Right lobe of liver (tissue), 6 donors: ENCODE results near the gene CDH13. TPM values are rescaled to one million over a fixed set of nuclear protein-coding genes. Genes with fewer than 3 reads are reported as not detected.

Experiments used
- ATAC-seq, 4 donors: fragments of 200-7000 bp; cut with Tn5 transposase; one replicate each; pipeline ENCODE4 v1.9.1; 2020; ENCODE audit warnings: mild to moderate bottlenecking in 4 of 4, moderate library complexity in 4 of 4
- DNase-seq, 3 donors: peaks; one replicate each; pipeline ENCODE4 v3.0.0-alpha.2; 2020
- H3K27ac ChIP-seq, 3 donors: fragments of 200-600 bp; one replicate each; pipeline ENCODE4 v1.8.0; 2022
- H3K27me3 ChIP-seq, 2 donors: fragments of 200-600 bp; one replicate each; pipeline ENCODE4 v1.8.0; 2022
- H3K36me3 ChIP-seq, 4 donors: fragments of 200-600 bp; sonication (generic) in 1 of 4; one replicate each; pipeline versions ENCODE4 v1.5.1 to v1.8.0; 2017 to 2022; ENCODE audit warnings: control low read depth in 1 of 4
- H3K4me1 ChIP-seq, 4 donors: fragments of 200-600 bp; sonication (generic) in 1 of 4; one replicate each; pipeline versions ENCODE4 v1.5.1 to v1.8.0; 2017 to 2022; ENCODE audit warnings: control low read depth in 1 of 4
- H3K4me3 ChIP-seq, 3 donors: fragments of 200-600 bp; one replicate each; pipeline ENCODE4 v1.8.0; 2022
- H3K9me3 ChIP-seq, 4 donors: fragments of 200-600 bp; sonication (generic) in 1 of 4; one replicate each; pipeline versions ENCODE4 v1.5.1 to v1.8.0; 2017 to 2022; ENCODE audit warnings: control low read depth in 1 of 4
- POLR2A ChIP-seq: fragments of 450-650 bp; IDR thresholded peaks from one replicate; pipeline ENCODE4 v1.6.1; 2017; ENCODE audit warnings: antibody characterized with exemption, mild to moderate bottlenecking
- WGBS: methylation state at CpG from one replicate; pipeline ENCODE4 v1.1.6; 2018; ENCODE audit warnings: low coverage, low lambda C conversion rate; ENCODE audit not compliant: insufficient coverage; ENCODE audit errors: missing lambda C conversion rate; 5-methylcytosine and 5-hydroxymethylcytosine counted together
- intact Hi-C, 2 donors: fragments of 100-400 bp; cut with DNase I; formaldehyde crosslinking; loops; one replicate each; pipeline versions ENCODE4 v1.11.2 to v1.14.1; 2022
- total RNA-seq, 6 experiments: library from RNA; depleted of rRNA in 2 of 6; stranded (reverse); fragments of >200 nt in 2 of 6; fragmentation: NEBNext Ultra II Directional in 3 of 6; extraction: Animal tissue kit (Norgen Biotek cat#: 25700) in 3 of 6; gene quantifications; one replicate each; pipeline versions ENCODE4 v1.1.0 to v1.2.4, GENCODE V29; 2016 to 2023
- TF ChIP-seq, protein P1 (sequence below), 4 donors: fragments of 200-600 bp in 3 of 4; fragments of 450-650 bp in 1 of 4; IDR thresholded peaks; one replicate each; pipeline versions ENCODE4 v1.5.1 to v1.8.0; 2016 to 2022; ENCODE audit warnings: antibody characterized with exemption in 4 of 4, mild to moderate bottlenecking in 2 of 4
- donor health status: DM: no; HTN: yes; CAD: no.
- donor health status: DM: no; HTN: no; CAD: no.
- donor health status: DM: no; HTN: no; CAD: no.
- donor health status: DM: no; HTN: yes; CAD: no.
- donor health status: DM: no; HTN: yes; CAD: no.

Gene CDH13
- total RNA-seq, 6 experiments from 2014 or later = 0.13 to 4.6 (median 0.49) TPM

DNA sequence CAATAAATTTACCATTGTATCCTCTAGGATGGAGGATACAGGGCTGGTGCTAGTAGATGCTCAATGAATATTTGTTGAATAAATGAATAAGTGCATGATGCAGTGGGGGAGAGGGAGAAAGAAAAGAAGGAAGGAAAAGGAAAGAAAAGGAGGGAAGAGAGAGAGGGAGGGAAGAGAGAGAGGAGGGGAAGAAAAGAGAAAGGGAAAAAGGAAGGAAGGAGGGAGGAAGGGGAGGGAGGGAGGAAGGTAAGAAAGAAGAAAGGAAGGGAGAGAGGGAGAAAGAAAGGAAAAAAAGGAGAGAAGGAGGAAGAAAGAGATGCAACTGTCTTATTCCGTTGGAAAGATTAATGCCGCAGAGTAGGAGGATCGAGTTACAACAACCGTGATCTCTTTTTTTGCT lies 1211.4 kb downstream of the CDH13 start:
- ATAC-seq = no peak
- H3K36me3 ChIP-seq = no peaks in the 10 kb centered on the region
- intact Hi-C loops = no loop called here

DNA sequence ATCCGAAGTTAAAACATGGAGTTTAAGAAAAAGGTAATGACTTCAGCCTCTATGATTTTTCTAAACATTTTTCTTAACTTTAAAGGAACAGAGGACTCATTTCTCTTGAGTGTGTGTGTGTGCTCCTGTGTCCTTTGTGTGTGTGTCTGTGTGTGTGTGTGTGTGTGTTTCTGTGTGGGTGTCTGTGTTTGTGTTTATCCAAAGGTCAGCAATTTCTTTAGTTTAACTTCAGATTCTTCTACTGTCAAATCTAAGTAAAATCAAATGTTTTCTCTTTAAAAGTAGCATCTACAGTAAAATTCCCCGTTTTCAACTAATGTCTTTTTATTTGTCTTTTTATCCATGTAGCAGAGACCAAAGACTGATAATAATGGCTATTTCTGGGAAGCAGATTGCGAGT lies 1212.8 kb downstream of the CDH13 start:
- TF ChIP-seq, protein P1, sequence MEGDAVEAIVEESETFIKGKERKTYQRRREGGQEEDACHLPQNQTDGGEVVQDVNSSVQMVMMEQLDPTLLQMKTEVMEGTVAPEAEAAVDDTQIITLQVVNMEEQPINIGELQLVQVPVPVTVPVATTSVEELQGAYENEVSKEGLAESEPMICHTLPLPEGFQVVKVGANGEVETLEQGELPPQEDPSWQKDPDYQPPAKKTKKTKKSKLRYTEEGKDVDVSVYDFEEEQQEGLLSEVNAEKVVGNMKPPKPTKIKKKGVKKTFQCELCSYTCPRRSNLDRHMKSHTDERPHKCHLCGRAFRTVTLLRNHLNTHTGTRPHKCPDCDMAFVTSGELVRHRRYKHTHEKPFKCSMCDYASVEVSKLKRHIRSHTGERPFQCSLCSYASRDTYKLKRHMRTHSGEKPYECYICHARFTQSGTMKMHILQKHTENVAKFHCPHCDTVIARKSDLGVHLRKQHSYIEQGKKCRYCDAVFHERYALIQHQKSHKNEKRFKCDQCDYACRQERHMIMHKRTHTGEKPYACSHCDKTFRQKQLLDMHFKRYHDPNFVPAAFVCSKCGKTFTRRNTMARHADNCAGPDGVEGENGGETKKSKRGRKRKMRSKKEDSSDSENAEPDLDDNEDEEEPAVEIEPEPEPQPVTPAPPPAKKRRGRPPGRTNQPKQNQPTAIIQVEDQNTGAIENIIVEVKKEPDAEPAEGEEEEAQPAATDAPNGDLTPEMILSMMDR (IDR thresholded peaks at IDR 0.05) = no peak
- TF ChIP-seq POLR2A = no peak
- intact Hi-C loops = no loop called here
- Histone ChIP-seq H3K4me1 (no peaks in the 10 kb centered on the region), H3K9me3 (no peaks in the 10 kb centered on the region), H3K27ac (no peak overlapping the region), H3K27me3 (no peaks in the 10 kb centered on the region), H3K4me3 (no peak overlapping the region), H3K36me3 (no peaks in the 10 kb centered on the region)
- ATAC-seq = no peak
- no peak for DNase-seq
- WGBS = 60% methylated on average over 3 of the region's 3 CpGs

More for the DNA sequence above, 1211.4 kb downstream of the CDH13 start:
- DNase-seq = no peak
- TF ChIP-seq POLR2A = no peak
- TF ChIP-seq, protein P1 (IDR thresholded peaks at IDR 0.05) = no peak
- WGBS = 68% methylated on average over 4 of the region's 4 CpGs
- no peak overlapping the region for H3K27ac ChIP-seq
- no peaks in the 10 kb centered on the region for H3K4me1 ChIP-seq
- no peaks in the 10 kb centered on the region for H3K9me3 ChIP-seq
- no peak overlapping the region for H3K4me3 ChIP-seq
- H3K27me3 ChIP-seq = no peaks in the 10 kb centered on the region

DNA sequence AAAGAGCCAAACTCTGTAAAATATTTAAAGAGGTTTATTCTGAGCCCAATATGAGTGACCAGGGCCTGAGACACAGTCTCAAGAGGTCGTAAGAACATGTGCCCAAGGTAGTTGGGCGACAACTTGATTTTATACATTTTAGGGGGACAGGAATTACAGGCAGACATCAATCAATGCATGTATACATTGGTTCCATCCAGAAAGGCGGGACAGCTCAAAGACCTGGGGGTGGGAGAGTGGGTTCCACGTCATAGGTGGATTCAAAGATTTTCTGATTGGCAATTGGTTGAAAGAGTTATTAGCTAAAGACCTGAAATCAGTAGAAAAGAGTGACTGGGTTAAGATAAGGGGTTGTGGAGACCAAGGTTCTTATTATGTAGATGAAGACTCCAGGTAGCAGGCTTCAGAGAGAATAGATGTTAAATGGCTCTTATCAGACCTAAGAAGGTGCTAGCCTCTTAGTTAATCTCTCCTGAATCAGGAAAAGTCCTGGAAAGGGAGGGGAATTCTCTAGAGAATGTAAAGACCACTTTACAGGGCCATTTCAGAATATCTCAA lies 1213.4 kb downstream of the CDH13 start:
- Histone ChIP-seq H3K4me3 (no peak overlapping the region), H3K9me3 (no peaks in the 10 kb centered on the region), H3K27me3 (no peaks in the 10 kb centered on the region), H3K4me1 (no peaks in the 10 kb centered on the region), H3K27ac (no peak overlapping the region), H3K36me3 (no peaks in the 10 kb centered on the region)
- ATAC-seq (no peak), DNase-seq (no peak)
- 68% methylated on average over 4 of the region's 4 CpGs for WGBS
- intact Hi-C loops = no loop called here
- no peak for TF ChIP-seq POLR2A
- TF ChIP-seq, protein P1 (IDR thresholded peaks at IDR 0.05) = no peak

DNA sequence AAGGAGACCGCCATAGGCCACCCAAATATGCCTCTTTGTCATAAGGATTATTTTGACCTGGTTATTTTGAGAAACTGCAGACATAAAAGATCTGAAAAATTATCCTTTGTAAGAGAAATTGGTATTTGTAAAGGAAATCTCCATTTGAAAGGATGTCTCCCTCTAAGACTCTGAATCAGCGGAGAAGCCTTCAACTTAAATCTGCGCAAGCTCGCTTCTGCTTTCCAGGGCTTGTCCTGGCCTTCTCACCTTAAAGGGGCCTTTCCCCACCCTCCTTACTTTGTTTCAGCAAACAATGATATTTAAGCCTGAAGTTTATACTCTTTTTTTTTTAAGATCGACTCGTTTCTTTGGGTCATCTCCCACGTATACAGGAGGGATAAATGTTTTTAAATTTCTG lies 1215.5 kb downstream of the CDH13 start:
- Histone ChIP-seq H3K4me1 (no peaks in the 10 kb centered on the region), H3K27ac (no peak overlapping the region), H3K27me3 (no peaks in the 10 kb centered on the region), H3K4me3 (no peak overlapping the region), H3K9me3 (no peaks in the 10 kb centered on the region), H3K36me3 (no peaks in the 10 kb centered on the region)
- 59% methylated on average over 7 of the region's 7 CpGs for WGBS
- intact Hi-C loops = no loop called here
- ATAC-seq (no peak), DNase-seq (no peak)
- TF ChIP-seq, protein P1 (IDR thresholded peaks at IDR 0.05) = no peak
- TF ChIP-seq POLR2A = no peak
